ACC112 (cell line): Measurements from ENCODE around the gene RASA3.

ENCODE experiments used
- H2AFZ ChIP-seq: fragments of 200-600 bp; sonication (generic); one replicate; pipeline ENCODE4 v1.6.0; 2017; ENCODE audit warnings: antibody characterized with exemption, low read length; ENCODE audit not compliant: unreplicated experiment
- H3K27ac ChIP-seq: fragments of 200-600 bp; sonication (generic); 2 replicates; pipeline ENCODE4 v1.5.1; 2014; ENCODE audit warnings: low read depth, mild to moderate bottlenecking, antibody characterized with exemption, low read length, moderate library complexity
- H3K27me3 ChIP-seq: fragments of 200-600 bp; sonication (generic); 2 replicates; pipeline ENCODE4 v1.6.1; 2014; ENCODE audit warnings: mild to moderate bottlenecking, antibody characterized with exemption, low read length, moderate library complexity, mixed read lengths; ENCODE audit not compliant: insufficient read depth
- H3K36me3 ChIP-seq: fragments of 200-600 bp; sonication (generic); 2 replicates; pipeline ENCODE4 v1.6.1; 2016; ENCODE audit warnings: mild to moderate bottlenecking, antibody characterized with exemption, low read length, moderate library complexity, mixed read lengths; ENCODE audit not compliant: insufficient read depth
- H3K4me1 ChIP-seq: fragments of 200-600 bp; sonication (generic); one replicate; pipeline ENCODE4 v1.6.1; 2016; ENCODE audit warnings: low read length, mixed read lengths; ENCODE audit not compliant: insufficient read depth, unreplicated experiment, control insufficient read depth
- H3K4me3 ChIP-seq: fragments of 200-600 bp; sonication (generic); 2 replicates; pipeline ENCODE4 v1.5.1; 2014; ENCODE audit warnings: mild to moderate bottlenecking, low read depth, low read length
- H3K79me2 ChIP-seq: fragments of 200-600 bp; sonication (generic); one replicate; pipeline ENCODE4 v1.6.0; 2016; ENCODE audit warnings: low read length; ENCODE audit not compliant: control insufficient read depth, unreplicated experiment, insufficient read depth

The RASA3 gene

DNA sequence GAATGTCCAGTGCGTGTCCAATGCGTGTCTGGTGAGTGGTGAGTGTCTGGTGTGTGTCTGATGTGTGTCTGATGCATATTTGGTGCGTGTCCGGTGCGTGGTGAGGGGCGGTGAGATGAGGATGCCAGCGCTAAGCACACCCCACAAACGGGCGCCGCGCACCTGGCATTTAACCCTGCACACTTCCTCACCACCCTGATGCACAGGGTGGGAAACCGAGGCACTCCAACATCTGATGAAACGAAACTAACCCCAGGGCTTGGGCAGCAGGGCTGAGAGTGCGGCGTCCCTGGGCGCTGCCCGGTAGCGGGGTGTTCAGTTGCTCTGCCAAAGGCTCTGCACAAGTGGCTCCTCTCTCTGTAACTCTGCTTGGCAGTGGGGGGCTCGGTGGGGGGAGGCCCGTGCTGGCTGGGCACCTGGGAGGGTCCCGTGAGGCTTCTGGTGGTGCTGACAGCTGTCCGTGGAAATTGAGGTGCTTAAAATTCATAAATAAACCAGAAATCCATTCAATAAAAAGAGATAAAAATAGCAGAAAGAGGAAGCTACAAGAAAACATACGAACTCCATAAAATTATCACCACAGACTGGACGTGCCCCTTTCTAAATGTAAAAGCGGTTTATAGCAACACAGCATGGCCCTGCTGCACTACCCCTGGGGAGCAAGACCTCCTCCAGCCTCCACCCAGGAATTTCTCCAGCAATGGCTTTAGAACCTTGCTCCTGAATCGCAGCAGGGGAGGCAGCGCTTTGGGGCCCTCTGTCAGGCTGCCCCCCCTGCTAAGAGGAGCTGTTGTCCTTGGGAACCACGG, 76.0 kb downstream of the RASA3 start:
- peaks cover 63% of the 10 kb centered on the region for H3K79me2 ChIP-seq
- no peak overlapping the region for H3K27ac ChIP-seq
- H3K27me3 ChIP-seq = no peaks in the 10 kb centered on the region
- H3K4me1 ChIP-seq = peaks cover 8% of the 10 kb centered on the region
- no peak overlapping the region for H3K4me3 ChIP-seq
- no peak overlapping the region for H2AFZ ChIP-seq
- peaks cover 11% of the 10 kb centered on the region; the same call in 1 of the 2 replicates for H3K36me3 ChIP-seq

DNA sequence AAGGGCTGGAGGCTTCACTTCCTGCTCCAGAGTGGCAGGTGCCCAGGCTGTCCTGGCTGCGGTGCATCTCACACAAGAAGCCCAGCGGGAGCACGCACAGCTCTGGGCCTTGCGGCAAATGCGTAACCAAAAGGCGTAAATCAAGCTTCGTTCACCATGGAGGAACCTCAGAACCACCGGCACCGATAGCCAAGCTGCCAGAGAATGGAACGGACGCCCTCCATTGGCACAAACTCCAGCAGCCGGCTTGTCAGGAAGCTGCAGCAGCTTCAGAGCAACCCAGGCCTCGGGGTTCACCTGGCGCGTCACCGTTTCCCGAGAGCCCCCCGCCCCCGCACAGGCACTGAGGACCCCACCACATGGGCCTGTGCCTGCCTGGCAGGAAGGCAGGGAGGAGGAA, 76.7 kb downstream of the RASA3 start:
- H3K27ac ChIP-seq = no peak overlapping the region
- H3K36me3 ChIP-seq = peaks cover 11% of the 10 kb centered on the region; the same call in 1 of the 2 replicates
- H3K4me3 ChIP-seq = no peak overlapping the region
- peaks cover 8% of the 10 kb centered on the region for H3K4me1 ChIP-seq
- H3K79me2 ChIP-seq = peaks cover 57% of the 10 kb centered on the region
- H2AFZ ChIP-seq = no peak overlapping the region
- no peaks in the 10 kb centered on the region for H3K27me3 ChIP-seq

DNA sequence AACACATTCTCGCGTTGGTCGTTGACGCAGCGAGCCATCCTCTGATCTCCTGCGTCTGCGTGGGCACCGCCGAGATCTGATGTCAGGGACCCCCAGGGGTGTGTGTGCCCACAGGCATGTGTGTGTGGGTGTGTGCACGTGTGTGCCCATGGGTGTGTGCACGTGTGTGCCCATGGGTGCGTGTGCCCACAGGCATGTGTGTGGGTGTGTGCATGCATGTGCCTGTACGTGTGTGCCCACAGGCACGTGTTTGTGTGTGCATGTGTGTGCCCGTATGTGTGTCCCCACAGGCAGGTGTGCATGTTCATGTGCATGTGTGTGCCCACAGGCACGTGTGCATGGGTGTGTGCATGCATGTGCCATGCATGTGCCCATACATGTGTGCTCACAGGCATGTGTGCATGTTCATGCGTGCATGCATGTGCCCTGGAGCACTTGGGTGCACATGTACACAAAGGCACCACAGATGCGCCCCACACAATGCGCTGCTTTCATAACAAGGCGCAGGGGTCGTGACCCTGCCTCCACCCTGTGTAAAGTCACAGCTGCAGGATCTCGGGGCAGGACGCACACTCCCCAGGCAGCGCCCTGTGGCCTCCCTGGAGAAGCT, 77.5 kb downstream of the RASA3 start:
- H3K36me3 ChIP-seq = peaks cover 11% of the 10 kb centered on the region; the same call in 1 of the 2 replicates
- no peak overlapping the region for H2AFZ ChIP-seq
- peaks cover 49% of the 10 kb centered on the region for H3K79me2 ChIP-seq
- H3K27me3 ChIP-seq = no peaks in the 10 kb centered on the region
- H3K27ac ChIP-seq = no peak overlapping the region
- H3K4me3 ChIP-seq = no peak overlapping the region
- peaks cover 8% of the 10 kb centered on the region for H3K4me1 ChIP-seq

DNA sequence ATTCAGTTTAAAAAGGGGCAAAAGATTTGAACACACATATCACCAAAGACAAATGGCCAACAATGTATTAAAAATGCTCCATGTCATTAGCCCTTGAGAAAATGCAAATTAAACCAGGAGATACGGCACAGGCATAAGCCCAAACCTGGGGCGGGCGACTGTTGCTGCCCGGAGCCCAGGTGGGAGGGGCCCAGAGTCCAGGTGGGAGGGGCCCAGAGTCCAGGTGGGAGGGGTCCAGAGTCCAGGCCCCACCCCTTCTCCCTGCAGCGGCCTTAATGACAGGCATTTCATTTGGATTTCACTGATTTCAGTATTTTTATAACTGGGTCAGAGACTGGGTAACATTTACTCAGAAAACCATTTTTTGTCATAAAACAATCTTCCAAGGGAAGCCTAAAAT, 78.2 kb downstream of the RASA3 start:
- Histone ChIP-seq H2AFZ (no peak overlapping the region), H3K79me2 (peaks cover 46% of the 10 kb centered on the region), H3K27me3 (no peaks in the 10 kb centered on the region), H3K36me3 (peaks cover 11% of the 10 kb centered on the region; the same call in 1 of the 2 replicates), H3K4me1 (peaks cover 8% of the 10 kb centered on the region), H3K27ac (no peak overlapping the region), H3K4me3 (no peak overlapping the region)

DNA sequence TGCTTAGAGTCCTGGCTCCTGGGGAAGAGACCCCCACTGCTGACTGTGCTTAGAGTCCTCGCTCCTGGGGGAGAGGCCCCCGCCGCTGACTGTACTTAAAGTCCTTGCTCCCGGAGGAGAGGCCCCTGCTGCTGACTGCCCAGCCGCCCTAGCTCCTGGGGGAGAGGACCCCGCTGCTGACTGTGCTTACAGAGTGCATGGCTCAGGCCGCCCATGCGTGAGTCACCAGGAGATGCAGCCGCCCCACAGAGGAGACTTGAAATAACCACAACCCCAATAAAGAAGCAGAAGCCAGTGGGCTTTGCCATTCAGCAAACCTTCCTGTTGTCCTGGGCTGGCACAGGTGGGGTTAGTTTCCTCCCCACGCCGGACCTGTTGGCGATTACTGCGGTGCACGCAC, 79.4 kb downstream of the RASA3 start:
- H3K27me3 ChIP-seq = no peaks in the 10 kb centered on the region
- no peak overlapping the region for H3K27ac ChIP-seq
- H2AFZ ChIP-seq = no peak overlapping the region
- H3K4me3 ChIP-seq = no peak overlapping the region
- H3K79me2 ChIP-seq = peaks cover 38% of the 10 kb centered on the region
- H3K36me3 ChIP-seq = peaks cover 11% of the 10 kb centered on the region; the same call in 1 of the 2 replicates
- peaks cover 8% of the 10 kb centered on the region for H3K4me1 ChIP-seq

DNA sequence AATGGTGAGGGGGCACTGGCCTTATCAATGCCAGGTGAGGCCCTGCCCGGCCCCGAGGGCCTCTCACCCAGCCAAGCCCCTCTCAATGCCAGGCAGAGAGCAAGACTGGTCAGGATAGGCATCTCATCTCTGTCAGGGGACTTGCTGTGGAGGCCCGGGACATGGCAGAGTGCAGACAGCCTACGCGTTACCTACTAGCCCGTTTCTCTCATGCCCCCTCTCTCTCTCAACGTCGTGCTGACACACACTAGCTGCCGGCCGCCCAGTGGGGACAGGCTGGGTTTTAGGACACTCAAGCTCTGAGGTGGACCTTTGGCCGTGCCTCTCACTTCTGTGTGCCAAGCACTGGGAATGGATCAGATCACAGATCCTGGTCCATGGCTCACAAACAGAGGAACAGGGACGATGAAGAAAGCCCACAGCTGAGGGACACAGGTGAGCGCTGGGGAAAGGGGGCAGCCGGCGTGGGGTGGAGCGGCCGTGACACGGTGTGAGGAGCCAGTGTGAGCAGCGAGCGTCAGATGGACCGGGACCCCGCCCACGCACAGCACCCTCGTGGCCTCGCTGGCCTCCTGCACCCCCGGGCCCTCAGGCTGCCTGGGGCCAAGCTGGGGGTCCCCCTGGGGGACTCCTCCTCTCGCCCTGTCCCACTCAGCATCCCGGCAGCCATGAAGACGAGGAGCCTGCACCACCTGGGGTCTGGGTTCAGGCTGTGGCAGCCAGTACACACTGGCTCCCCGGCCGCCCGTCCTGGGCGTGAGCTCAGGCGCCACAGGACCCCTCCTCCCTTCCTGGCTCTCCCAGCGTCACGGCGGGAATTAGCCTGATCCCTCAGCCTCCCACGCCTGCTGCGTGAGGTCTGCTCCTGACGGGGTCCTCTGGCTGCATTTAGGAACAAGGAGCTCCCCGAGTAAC, 81.6 kb downstream of the RASA3 start:
- no peak overlapping the region for H3K4me3 ChIP-seq
- H3K27ac ChIP-seq = no peak overlapping the region
- H2AFZ ChIP-seq = no peak overlapping the region
- peaks cover 15% of the 10 kb centered on the region; the same call in 1 of the 2 replicates for H3K36me3 ChIP-seq
- H3K27me3 ChIP-seq = no peaks in the 10 kb centered on the region
- H3K79me2 ChIP-seq = peaks cover 34% of the 10 kb centered on the region
- peaks cover 8% of the 10 kb centered on the region for H3K4me1 ChIP-seq

DNA sequence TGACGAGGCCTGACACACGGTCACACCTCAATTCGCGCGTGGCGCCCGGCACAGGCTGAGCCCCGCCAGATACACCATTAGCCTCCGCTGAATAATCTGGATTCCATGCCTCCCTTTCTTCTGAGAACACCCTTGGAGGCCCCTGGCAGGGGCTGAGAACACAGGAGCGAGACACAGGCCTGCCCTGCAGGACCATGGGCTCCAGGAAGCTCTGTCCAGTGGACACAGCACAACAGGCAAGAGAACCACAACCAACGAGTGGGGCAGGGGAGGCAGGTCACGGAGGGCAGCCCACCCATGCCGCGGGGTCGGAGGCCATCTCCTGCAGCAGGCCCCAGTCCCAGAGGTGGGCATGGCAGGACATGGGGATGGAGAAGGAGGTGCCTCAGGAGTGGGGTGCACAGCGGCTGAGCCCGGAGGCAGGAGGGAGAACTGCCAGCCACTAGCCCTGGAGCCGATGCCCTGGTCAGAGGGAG, 82.8 kb downstream of the RASA3 start:
- Histone ChIP-seq H3K36me3 (0 out of 2 replicates have a peak, but pooled peaks cover 9% of the 10 kb centered on the region), H3K4me3 (no peak overlapping the region), H3K27ac (no peak overlapping the region), H3K79me2 (peaks cover 31% of the 10 kb centered on the region), H3K4me1 (peaks cover 11% of the 10 kb centered on the region), H2AFZ (no peak overlapping the region), H3K27me3 (no peaks in the 10 kb centered on the region)

DNA sequence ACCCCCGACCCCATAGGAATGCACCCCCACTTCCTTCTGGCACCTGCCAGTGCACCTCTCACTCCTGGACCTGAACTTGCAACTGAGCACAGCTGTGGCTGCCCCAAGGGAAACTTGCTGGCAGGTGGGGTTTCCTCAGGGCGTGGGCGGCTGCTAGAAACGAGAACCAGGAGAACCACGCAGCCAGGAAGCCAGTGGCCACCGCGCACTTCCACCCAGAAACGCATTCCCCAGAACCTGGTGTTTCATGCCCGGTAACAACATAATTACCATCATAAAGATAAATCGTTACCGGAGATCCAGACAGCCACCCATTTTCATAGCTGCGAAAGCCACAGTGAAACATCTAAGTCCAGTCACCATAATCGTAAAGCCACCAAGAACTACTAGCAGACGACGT, 83.4 kb downstream of the RASA3 start:
- no peak overlapping the region for H3K27ac ChIP-seq
- H3K4me1 ChIP-seq = peaks cover 12% of the 10 kb centered on the region
- no peaks in the 10 kb centered on the region for H3K27me3 ChIP-seq
- H3K79me2 ChIP-seq = peaks cover 25% of the 10 kb centered on the region
- H2AFZ ChIP-seq = no peak overlapping the region
- no peak overlapping the region for H3K4me3 ChIP-seq
- 0 out of 2 replicates have a peak, but pooled peaks cover 8% of the 10 kb centered on the region for H3K36me3 ChIP-seq

DNA sequence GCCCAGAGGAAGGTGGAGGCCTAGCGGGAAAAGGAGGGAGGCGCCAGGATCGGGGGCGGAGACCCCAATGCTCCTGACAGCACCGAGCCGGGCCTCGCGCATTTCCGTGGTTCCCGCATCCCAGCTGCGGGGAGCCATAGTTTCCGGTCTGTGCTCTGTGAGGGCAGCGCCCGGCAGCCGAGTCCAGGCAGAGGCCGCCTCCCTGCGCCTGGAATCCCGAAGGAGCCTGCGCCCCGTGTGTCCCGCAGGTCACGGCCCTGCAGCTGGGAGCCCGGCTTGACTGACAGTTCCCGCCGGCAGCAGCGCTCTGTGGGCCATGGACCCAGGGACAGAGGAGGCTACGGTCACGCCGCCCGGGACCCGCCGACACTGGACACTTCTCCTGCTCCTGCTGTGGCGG, 84.0 kb downstream of the RASA3 start:
- H3K36me3 ChIP-seq = 0 out of 2 replicates have a peak, but pooled peaks cover 8% of the 10 kb centered on the region
- H3K27ac ChIP-seq = no peak overlapping the region
- peaks cover 11% of the 10 kb centered on the region for H3K4me1 ChIP-seq
- peaks cover 25% of the 10 kb centered on the region for H3K79me2 ChIP-seq
- H3K4me3 ChIP-seq = no peak overlapping the region
- no peaks in the 10 kb centered on the region for H3K27me3 ChIP-seq
- no peak overlapping the region for H2AFZ ChIP-seq

DNA sequence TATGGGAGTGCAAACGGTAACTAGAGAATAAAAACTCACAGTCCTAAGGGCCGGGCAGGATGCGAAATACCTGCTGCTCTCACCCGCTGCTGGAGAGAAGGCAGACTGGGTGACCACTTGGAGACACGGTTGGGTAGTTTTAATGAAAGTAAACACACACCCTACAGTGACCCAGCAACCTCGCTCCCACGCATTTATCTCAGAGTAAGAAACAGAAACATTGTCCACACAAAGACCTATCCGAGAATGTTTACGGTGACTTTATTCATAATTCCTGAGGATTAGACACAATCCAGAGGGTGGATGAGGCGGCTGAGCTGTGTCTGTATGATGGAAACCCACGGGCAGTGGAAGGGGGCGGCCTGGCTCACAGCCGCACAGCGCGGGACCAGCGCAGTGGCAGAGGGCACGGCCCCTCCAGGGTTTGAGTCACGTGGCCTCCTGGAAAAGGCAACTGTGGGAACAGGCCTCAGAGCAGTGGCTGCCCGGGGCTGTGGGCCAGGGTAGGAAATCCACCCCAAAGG, 85.0 kb downstream of the RASA3 start:
- Histone ChIP-seq H3K4me1 (peaks cover 5% of the 10 kb centered on the region), H3K4me3 (no peak overlapping the region), H3K79me2 (peaks cover 25% of the 10 kb centered on the region), H3K27ac (no peak overlapping the region), H3K36me3 (peaks cover 13% of the 10 kb centered on the region; the same call in 1 of the 2 replicates), H3K27me3 (no peaks in the 10 kb centered on the region), H2AFZ (no peak overlapping the region)
